Activated CD8-positive, alpha-beta T cell treated with anti-CD3 and anti-CD28 coated beads for 36 hours (primary cell): ENCODE results near the gene TBC1D16. TPM values are rescaled to one million over a fixed set of nuclear protein-coding genes. Genes with fewer than 3 reads are reported as not detected.

Experiments
- ATAC-seq: fragments of 200-7000 bp; cut with Tn5 transposase; one replicate; pipeline ENCODE4 v1.10.0; 2021; ENCODE audit warnings: mild to moderate bottlenecking, moderate library complexity
- CTCF ChIA-PET: fragments of 350-600 bp; sonication (Branson Sonifier 250); formaldehyde crosslinking; loops from one replicate; lab custom pipeline; 2021; ENCODE audit warnings: antibody characterized with exemption; lab: Charles Lee
- POLR2A ChIA-PET: fragments of 350-600 bp; sonication (Branson Sonifier 250); formaldehyde crosslinking; loops from one replicate; lab custom pipeline; 2021; ENCODE audit warnings: antibody characterized with exemption; lab: Charles Lee
- DNase-seq: peaks from one replicate; pipeline ENCODE4 v3.0.0-alpha.2; 2020
- H3K27ac Mint-ChIP-seq: one replicate; pipeline ENCODE4 v1.8.0; 2021; ENCODE audit warnings: mild to moderate bottlenecking, mixed read lengths
- H3K27me3 Mint-ChIP-seq: one replicate; pipeline ENCODE4 v1.8.0; 2021; ENCODE audit warnings: mixed read lengths
- H3K36me3 Mint-ChIP-seq: one replicate; pipeline ENCODE4 v1.8.0; 2021; ENCODE audit warnings: low read depth, mixed read lengths
- H3K4me1 Mint-ChIP-seq: one replicate; pipeline ENCODE4 v1.8.0; 2021; ENCODE audit warnings: low read depth, mixed read lengths
- H3K4me3 Mint-ChIP-seq: one replicate; pipeline ENCODE4 v1.8.0; 2021; ENCODE audit warnings: mild to moderate bottlenecking, moderate library complexity, mixed read lengths
- H3K9me3 Mint-ChIP-seq: one replicate; pipeline ENCODE4 v1.8.0; 2021; ENCODE audit warnings: mixed read lengths
- intact Hi-C: fragments of 100-400 bp; cut with micrococcal nuclease; formaldehyde crosslinking; loops from one replicate; pipeline ENCODE4 v1.10.0; 2022
- total RNA-seq, 2 experiments: library from RNA; stranded (reverse); gene quantifications; one replicate each; pipeline ENCODE4 v1.2.3, GENCODE V29; 2021
- TF ChIP-seq, protein P1 (sequence below): fragments of 200-600 bp; IDR thresholded peaks from one replicate; pipeline ENCODE4 v1.8.0; 2022; ENCODE audit warnings: antibody characterized with exemption, mild to moderate bottlenecking

The TBC1D16 gene
- total RNA-seq, 2 experiments from 2014 or later = 9.6 to 12.0 TPM

DNA sequence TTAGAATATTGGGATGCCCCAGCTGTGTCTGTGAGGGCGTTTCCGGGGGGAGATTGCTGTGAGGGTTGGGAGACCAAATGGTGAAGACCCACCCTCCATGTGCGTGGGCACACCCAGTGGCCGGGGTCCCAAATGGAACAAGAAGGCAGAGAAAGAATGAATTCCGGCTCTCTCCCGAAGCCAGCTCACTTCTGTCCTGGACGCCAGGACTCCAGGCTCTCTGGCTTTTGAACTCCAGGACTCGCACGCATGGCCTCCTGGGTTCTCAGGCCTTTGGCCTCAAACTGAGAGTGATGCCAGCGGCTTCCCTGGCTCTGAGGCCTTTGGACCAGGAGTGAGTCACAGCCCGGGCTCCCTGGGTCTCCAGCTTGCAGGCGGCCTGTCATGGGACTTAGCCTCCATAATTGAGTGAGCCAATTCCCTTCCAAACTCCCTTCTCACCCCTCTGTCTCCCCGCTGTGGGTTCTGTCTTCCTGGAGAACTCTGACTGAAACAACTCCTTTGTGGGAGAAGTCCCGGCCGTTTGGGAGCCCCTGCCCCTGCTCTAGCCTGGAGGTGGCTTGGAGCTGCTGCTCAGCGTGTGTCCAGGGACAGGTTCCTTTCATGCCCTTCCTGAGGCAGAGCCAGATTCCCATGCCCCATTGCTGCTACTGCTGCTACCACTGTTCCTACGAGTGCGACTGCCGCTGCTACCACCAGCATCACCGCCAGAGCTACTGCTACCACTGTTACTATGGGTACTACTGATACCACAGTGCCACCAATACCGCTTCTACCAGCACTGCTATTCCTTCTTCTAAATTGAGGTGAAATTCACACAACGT is 146.6 kb downstream of the TBC1D16 start:
- no peaks in the 10 kb centered on the region for H3K9me3 Mint-ChIP-seq
- POLR2A ChIA-PET = interaction anchor here (0.6 kb wide), 1 partner anchor 762 kb away, joined by 3 read pairs; no protein-coding TSS in a partner anchor
- CTCF ChIA-PET = no interaction called here
- H3K4me1 Mint-ChIP-seq = no peaks in the 10 kb centered on the region
- no peak overlapping the region for H3K4me3 Mint-ChIP-seq
- no peaks in the 10 kb centered on the region for H3K36me3 Mint-ChIP-seq
- ATAC-seq (no peak), DNase-seq (no peak)
- TF ChIP-seq, protein P1, sequence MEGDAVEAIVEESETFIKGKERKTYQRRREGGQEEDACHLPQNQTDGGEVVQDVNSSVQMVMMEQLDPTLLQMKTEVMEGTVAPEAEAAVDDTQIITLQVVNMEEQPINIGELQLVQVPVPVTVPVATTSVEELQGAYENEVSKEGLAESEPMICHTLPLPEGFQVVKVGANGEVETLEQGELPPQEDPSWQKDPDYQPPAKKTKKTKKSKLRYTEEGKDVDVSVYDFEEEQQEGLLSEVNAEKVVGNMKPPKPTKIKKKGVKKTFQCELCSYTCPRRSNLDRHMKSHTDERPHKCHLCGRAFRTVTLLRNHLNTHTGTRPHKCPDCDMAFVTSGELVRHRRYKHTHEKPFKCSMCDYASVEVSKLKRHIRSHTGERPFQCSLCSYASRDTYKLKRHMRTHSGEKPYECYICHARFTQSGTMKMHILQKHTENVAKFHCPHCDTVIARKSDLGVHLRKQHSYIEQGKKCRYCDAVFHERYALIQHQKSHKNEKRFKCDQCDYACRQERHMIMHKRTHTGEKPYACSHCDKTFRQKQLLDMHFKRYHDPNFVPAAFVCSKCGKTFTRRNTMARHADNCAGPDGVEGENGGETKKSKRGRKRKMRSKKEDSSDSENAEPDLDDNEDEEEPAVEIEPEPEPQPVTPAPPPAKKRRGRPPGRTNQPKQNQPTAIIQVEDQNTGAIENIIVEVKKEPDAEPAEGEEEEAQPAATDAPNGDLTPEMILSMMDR = no peak
- no peak overlapping the region for H3K27ac Mint-ChIP-seq
- intact Hi-C loops = no loop called here
- H3K27me3 Mint-ChIP-seq = peaks cover 25% of the 10 kb centered on the region

DNA sequence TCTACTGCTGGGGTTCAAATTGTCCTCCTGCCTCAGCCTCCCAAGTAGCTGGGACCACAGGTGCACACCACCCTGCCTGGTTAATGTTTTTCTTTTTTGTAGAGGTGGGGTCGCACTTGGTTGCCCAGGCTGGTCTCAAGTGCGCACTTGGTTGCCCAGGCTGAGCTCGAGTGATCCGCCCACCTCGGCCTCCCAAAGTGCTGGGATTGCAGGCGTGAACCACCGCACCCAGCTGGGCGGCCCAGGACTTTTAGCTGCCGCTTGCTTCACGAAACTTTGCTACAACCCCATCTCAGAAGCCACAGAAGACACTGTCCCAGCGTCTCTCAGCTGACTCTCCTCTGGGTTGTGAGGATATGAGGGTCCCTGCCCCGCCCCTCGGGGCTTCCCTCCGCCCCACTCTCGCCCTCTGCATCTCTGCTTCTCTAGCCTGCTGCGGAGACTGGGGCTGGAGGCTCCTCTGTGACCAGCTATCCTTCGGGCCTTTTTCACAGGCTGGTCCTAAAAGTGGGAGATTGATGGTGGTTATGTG is 147.6 kb downstream of the TBC1D16 start:
- ChIA-PET CTCF (no interaction called here), POLR2A (no interaction called here)
- H3K27me3 Mint-ChIP-seq = peaks cover 30% of the 10 kb centered on the region

DNA sequence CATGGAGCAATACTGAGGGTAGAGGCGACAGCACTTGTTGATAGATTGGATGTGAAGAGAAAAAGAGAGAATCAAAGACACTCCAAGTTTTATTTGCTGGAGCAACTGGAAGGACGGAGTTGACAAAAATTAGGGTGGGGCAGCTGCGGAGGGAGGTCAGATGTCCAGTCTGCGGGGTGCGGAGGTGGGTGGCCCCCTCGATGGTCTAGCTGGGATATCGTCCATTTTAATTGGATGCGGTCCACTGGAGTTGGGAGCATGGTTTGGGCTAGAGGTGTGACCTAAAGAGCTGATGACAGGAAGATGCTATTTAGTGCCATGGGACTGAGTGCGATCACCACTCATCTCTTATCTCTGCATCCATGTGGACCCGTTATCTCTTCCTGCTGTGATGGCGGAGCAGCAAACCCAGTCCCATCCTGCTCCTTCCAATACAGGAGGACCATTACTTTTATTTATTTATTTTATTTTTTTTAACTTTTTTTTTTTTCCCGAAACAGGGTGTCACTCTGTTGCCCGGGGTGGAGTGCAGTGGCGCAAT is 148.2 kb downstream of the TBC1D16 start:
- DNase-seq = no peak
- CTCF ChIA-PET = no interaction called here

More for the DNA sequence above, 147.6 kb downstream of the TBC1D16 start:
- Mint-ChIP-seq H3K9me3 (no peaks in the 10 kb centered on the region), H3K4me1 (no peaks in the 10 kb centered on the region), H3K27ac (no peak overlapping the region), H3K4me3 (no peak overlapping the region), H3K36me3 (no peaks in the 10 kb centered on the region)
- no peak for ATAC-seq
- DNase-seq = no peak
- intact Hi-C loops = no loop called here
- TF ChIP-seq, protein P1 = no peak

DNA sequence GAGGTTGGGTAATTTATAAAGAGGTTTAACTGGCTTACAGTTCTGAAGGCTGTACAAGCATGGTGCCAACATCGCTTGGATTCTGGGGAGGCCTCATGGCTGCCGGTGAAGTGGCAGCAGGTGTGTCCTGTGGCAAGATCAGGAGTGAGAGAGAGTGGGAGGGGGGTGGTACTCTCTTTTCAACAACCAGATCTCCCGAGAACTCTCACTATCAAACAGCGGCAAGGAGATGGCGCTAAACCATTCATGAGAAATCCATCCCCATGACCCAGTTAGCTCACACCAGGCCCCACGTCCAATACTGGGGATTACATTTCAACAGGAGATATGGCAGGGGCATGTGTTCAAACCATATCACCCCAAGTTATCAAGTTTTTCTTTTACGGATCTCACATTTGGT is 152.5 kb downstream of the TBC1D16 start:
- Mint-ChIP-seq H3K27me3 (peaks cover 20% of the 10 kb centered on the region), H3K9me3 (no peaks in the 10 kb centered on the region), H3K36me3 (no peaks in the 10 kb centered on the region), H3K4me1 (no peaks in the 10 kb centered on the region), H3K27ac (no peak overlapping the region), H3K4me3 (no peak overlapping the region)
- DNase-seq (no peak), ATAC-seq (no peak)
- TF ChIP-seq, protein P1 = no peak
- POLR2A ChIA-PET = no interaction called here
- intact Hi-C loops = no loop called here
- CTCF ChIA-PET = interaction anchor here (1.5 to 2.0 kb wide), 2 partner anchors 10 to 41 kb away, joined by 4 to 5 read pairs; no protein-coding TSS in a partner anchor

More for the DNA sequence above, 148.2 kb downstream of the TBC1D16 start:
- Mint-ChIP-seq H3K27ac (no peak overlapping the region), H3K4me3 (no peak overlapping the region), H3K36me3 (no peaks in the 10 kb centered on the region), H3K4me1 (no peaks in the 10 kb centered on the region), H3K9me3 (no peaks in the 10 kb centered on the region), H3K27me3 (peaks cover 28% of the 10 kb centered on the region)
- intact Hi-C loops = no loop called here
- TF ChIP-seq, protein P1 = no peak
- ATAC-seq = no peak
- POLR2A ChIA-PET = no interaction called here

Other genes starting within 250 kb of the TBC1D16 start
- 1 to 10 TPM; 7.0 to 9.4 TPM for gene CBX8, start 238.8 kb downstream of the TBC1D16 start, total RNA-seq
- gene CBX4, start 196.4 kb downstream of the TBC1D16 start, total RNA-seq = 10 to 100 TPM; 23.9 to 28.0 TPM
- gene CCDC40, start 770 bp upstream of the TBC1D16 start, total RNA-seq = under 1 TPM; 0.54 to 0.79 TPM
- 10 to 100 TPM; 42.6 to 46.2 TPM for gene GAA, start 65.7 kb upstream of the TBC1D16 start, total RNA-seq
- gene EIF4A3, start 111.3 kb upstream of the TBC1D16 start, total RNA-seq = 100 to 1,000 TPM; 178 to 183 TPM
- gene CARD14, start 134.2 kb upstream of the TBC1D16 start, total RNA-seq = under 1 TPM; 0.11 to 0.50 TPM
- gene SGSH, start 184.5 kb upstream of the TBC1D16 start, total RNA-seq = 1 to 10 TPM; 7.8 to 8.3 TPM
- gene SLC26A11, start 184.6 kb upstream of the TBC1D16 start, total RNA-seq = 1 to 10 TPM; 1.6 to 1.7 TPM
- gene RNF213, start 225.0 kb upstream of the TBC1D16 start, total RNA-seq = 100 to 1,000 TPM; 131 to 142 TPM